IPS-18c (cell line): ENCODE measurements around the gene EIF4B.
A peak's percentile ranks its signal among the peaks of the same experiment; 100 is the strongest.
"Not testable (repeated sequence)": the region's sequence is repeated elsewhere in the genome, so short reads cannot be mapped to it uniquely, and the experiment has no call there.

Source experiments
- H3K4me3 ChIP-seq: 2 replicates; pipeline ENCODE4 v1.7.0; 2013; ENCODE audit warnings: low read depth, mild to moderate bottlenecking, low read length, moderate library complexity; ENCODE audit not compliant: insufficient read depth
- H3K9me3 ChIP-seq: one replicate; pipeline ENCODE4 v1.6.1; 2013; ENCODE audit warnings: mild to moderate bottlenecking, low read length, moderate library complexity; ENCODE audit not compliant: control insufficient read depth, insufficient read depth

The EIF4B gene

GRCh38 chr12:53033832-53034231 is 27.6 kb downstream of the EIF4B start:
- H3K4me3 ChIP-seq, H3K9me3 ChIP-seq: not testable (repeated sequence)

GRCh38 chr12:53034459-53034858 is 28.2 kb downstream of the EIF4B start:
- Histone ChIP-seq H3K4me3 (no peak overlapping the region), H3K9me3 (no peaks in the 10 kb centered on the region)

GRCh38 chr12:53036802-53037201 is 30.5 kb downstream of the EIF4B start:
- Histone ChIP-seq H3K4me3 (no peak overlapping the region), H3K9me3 (no peaks in the 10 kb centered on the region)

- Histone ChIP-seq H3K4me3 (no peak overlapping the region), H3K9me3 (no peaks in the 10 kb centered on the region)
Observed at GRCh38 chr12:53039851-53040250, 33.6 kb downstream of the EIF4B start.

- H3K9me3 ChIP-seq = no peaks in the 10 kb centered on the region
- no peak overlapping the region for H3K4me3 ChIP-seq
Observed at GRCh38 chr12:53042607-53043454, 36.6 kb downstream of the EIF4B start.

- no peak overlapping the region for H3K4me3 ChIP-seq
- H3K9me3 ChIP-seq = no peaks in the 10 kb centered on the region
Observed at GRCh38 chr12:53044052-53044581, 37.9 kb downstream of the EIF4B start.

GRCh38 chr12:53044896-53045695 is 38.8 kb downstream of the EIF4B start:
- H3K9me3 ChIP-seq = no peaks in the 10 kb centered on the region
- no peak overlapping the region for H3K4me3 ChIP-seq

- H3K9me3 ChIP-seq = no peaks in the 10 kb centered on the region
- peak overlapping the region; percentile 70; the same call in 1 of the 2 replicates for H3K4me3 ChIP-seq
Observed at GRCh38 chr12:53045696-53046045, 39.4 kb downstream of the EIF4B start.

GRCh38 chr12:53046655-53047220 is 40.5 kb downstream of the EIF4B start:
- Histone ChIP-seq H3K9me3 (no peaks in the 10 kb centered on the region), H3K4me3 (peak overlapping the region; percentile 70)

GRCh38 chr12:53047221-53048032 is 41.2 kb downstream of the EIF4B start:
- H3K4me3 ChIP-seq = peak overlapping the region; percentile 53
- H3K9me3 ChIP-seq = no peaks in the 10 kb centered on the region

GRCh38 chr12:53048033-53048779 is 42.0 kb downstream of the EIF4B start:
- H3K9me3 ChIP-seq = no peaks in the 10 kb centered on the region
- peak overlapping the region; percentile 53; the same call in 1 of the 2 replicates for H3K4me3 ChIP-seq

- H3K4me3 ChIP-seq = 0 out of 2 replicates have a peak overlapping the region, but pooled peaks have one; percentile 28
- no peaks in the 10 kb centered on the region for H3K9me3 ChIP-seq
Observed at GRCh38 chr12:53048780-53049401, 42.6 kb downstream of the EIF4B start.

GRCh38 chr12:53049571-53050318 is 43.5 kb downstream of the EIF4B start, which contains the start of gene TNS2:
Gene TNS2, plus strand, starts transcription at chr12:53050065. Its CDS starts 121 bp downstream, at chr12:53050186.
- H3K4me3 ChIP-seq = 0 out of 2 replicates have a peak within 1 kb of the TSS, but pooled peaks have one; percentile 28
- no peaks in the 10 kb centered on the region for H3K9me3 ChIP-seq

- Histone ChIP-seq H3K4me3 (0 out of 2 replicates have a peak overlapping the region, but pooled peaks have one; percentile 16), H3K9me3 (no peaks in the 10 kb centered on the region)
Observed at GRCh38 chr12:53050426-53051057, 44.3 kb downstream of the EIF4B start.
